Nephron (organoid): ENCODE measurements around the gene SLC15A4.
A peak's percentile ranks its signal among the peaks of the same experiment; 100 is the strongest.

ENCODE experiments used
- H3K27ac Mint-ChIP-seq, 3 experiments: 2 replicates each; pipeline ENCODE4 v1.8.0; 2020; ENCODE audit warnings: mixed read lengths in 3 of 3, mild to moderate bottlenecking in 2 of 3, moderate library complexity in 1 of 3
- H3K27me3 Mint-ChIP-seq: 2 replicates; pipeline ENCODE4 v1.8.0; 2021; ENCODE audit warnings: low read depth, mild to moderate bottlenecking, moderate library complexity, mixed read lengths
- H3K36me3 Mint-ChIP-seq: 2 replicates; pipeline ENCODE4 v1.8.0; 2020; ENCODE audit warnings: low read depth, mixed read lengths
- H3K4me1 Mint-ChIP-seq: 2 replicates; pipeline ENCODE4 v1.8.0; 2020; ENCODE audit warnings: mixed read lengths
- H3K4me3 Mint-ChIP-seq, 3 experiments: 2 replicates each; pipeline ENCODE4 v1.8.0; 2020; ENCODE audit warnings: mild to moderate bottlenecking in 3 of 3, mixed read lengths in 3 of 3, moderate library complexity in 2 of 3
- H3K9me3 Mint-ChIP-seq: 2 replicates; pipeline ENCODE4 v1.8.0; 2020; ENCODE audit warnings: mixed read lengths
- CTCF ChIP-seq, 3 experiments: fragments of 200-600 bp; sonication (generic); IDR thresholded peaks; one replicate each; pipeline ENCODE4 v1.5.0; 2021; ENCODE audit warnings: antibody characterized with exemption in 3 of 3; ENCODE audit not compliant: unreplicated experiment in 3 of 3

The SLC15A4 gene

DNA sequence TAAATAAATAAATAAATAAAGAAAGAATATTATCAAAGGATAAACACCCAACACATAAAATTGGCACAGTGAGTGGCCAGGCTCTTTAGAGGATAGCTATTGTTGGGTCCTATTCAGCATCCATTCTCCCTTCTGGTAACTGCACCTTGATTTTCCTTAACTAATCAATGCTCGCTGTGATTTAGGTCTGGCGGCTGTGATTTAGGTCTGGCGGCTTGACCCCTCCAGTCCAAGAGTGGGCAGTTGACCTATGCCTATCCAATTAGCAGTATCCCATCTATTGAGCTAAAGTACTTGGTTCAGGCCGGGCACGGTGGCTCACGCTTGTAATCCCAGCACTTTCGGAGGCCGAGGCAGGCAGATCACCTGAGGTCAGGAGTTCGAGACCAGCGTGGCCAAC lies 9.7 kb upstream of the SLC15A4 start:
- H3K27me3 Mint-ChIP-seq: no peaks in the 10 kb centered on the region
- H3K4me1 Mint-ChIP-seq: peaks cover 13% of the 10 kb centered on the region
- H3K36me3 Mint-ChIP-seq: no peaks in the 10 kb centered on the region
- no peak overlapping the region for H3K4me3 Mint-ChIP-seq
- peaks cover 4% of the 10 kb centered on the region for H3K9me3 Mint-ChIP-seq
- no peak for TF ChIP-seq CTCF (IDR thresholded peaks at IDR 0.05; ENCODE audit: unreplicated experiment in 3 of 3)
- no peak overlapping the region for H3K27ac Mint-ChIP-seq

- no peak for TF ChIP-seq CTCF (IDR thresholded peaks at IDR 0.05; ENCODE audit: unreplicated experiment in 3 of 3)
- H3K27ac Mint-ChIP-seq: no peak overlapping the region
- H3K36me3 Mint-ChIP-seq: peaks cover 8% of the 10 kb centered on the region
- no peak overlapping the region for H3K4me3 Mint-ChIP-seq
- H3K9me3 Mint-ChIP-seq: peaks cover 4% of the 10 kb centered on the region
- H3K27me3 Mint-ChIP-seq: no peaks in the 10 kb centered on the region
- peaks cover 28% of the 10 kb centered on the region for H3K4me1 Mint-ChIP-seq
Observed at GRCh38 chr12:128830505-128830893, 6.7 kb upstream of the SLC15A4 start.

GRCh38 chr12:128829861-128830504 lies 6.2 kb upstream of the SLC15A4 start:
- no peak for TF ChIP-seq CTCF (IDR thresholded peaks at IDR 0.05; ENCODE audit: unreplicated experiment in 3 of 3)
- H3K27me3 Mint-ChIP-seq: no peaks in the 10 kb centered on the region
- peaks cover 30% of the 10 kb centered on the region for H3K4me1 Mint-ChIP-seq
- no peaks in the 10 kb centered on the region for H3K9me3 Mint-ChIP-seq
- H3K27ac Mint-ChIP-seq: peak overlapping the region in 2 of 3 experiments; percentile 24 to 69
- no peak overlapping the region for H3K4me3 Mint-ChIP-seq
- peaks cover 8% of the 10 kb centered on the region for H3K36me3 Mint-ChIP-seq

- peaks cover 35% of the 10 kb centered on the region for H3K4me1 Mint-ChIP-seq
- H3K27me3 Mint-ChIP-seq: no peaks in the 10 kb centered on the region
- H3K4me3 Mint-ChIP-seq: no peak overlapping the region
- no peak overlapping the region for H3K27ac Mint-ChIP-seq
- peaks cover 8% of the 10 kb centered on the region for H3K36me3 Mint-ChIP-seq
- no peak for TF ChIP-seq CTCF (IDR thresholded peaks at IDR 0.05; ENCODE audit: unreplicated experiment in 3 of 3)
- no peaks in the 10 kb centered on the region for H3K9me3 Mint-ChIP-seq
Observed at GRCh38 chr12:128827724-128828123, 4.0 kb upstream of the SLC15A4 start.

GRCh38 chr12:128825835-128826234 lies 2.1 kb upstream of the SLC15A4 start:
- H3K27ac Mint-ChIP-seq: peak overlapping the region; percentile 74 to 77 (median 75)

More at GRCh38 chr12:128825835-128826234, 2.1 kb upstream of the SLC15A4 start:
- Mint-ChIP-seq H3K36me3 (peaks cover 17% of the 10 kb centered on the region), H3K27me3 (no peaks in the 10 kb centered on the region), H3K4me3 (peak overlapping the region; percentile 67 to 78 (median 73)), H3K4me1 (peaks cover 47% of the 10 kb centered on the region), H3K9me3 (no peaks in the 10 kb centered on the region)
- TF ChIP-seq CTCF (IDR thresholded peaks at IDR 0.05; ENCODE audit: unreplicated experiment in 3 of 3): no peak
